Measurements from ENCODE around the gene KANSL1. TPM values are rescaled to one million over a fixed set of nuclear protein-coding genes. Genes with fewer than 3 reads are reported as not detected.

The KANSL1 gene
- polyA plus RNA-seq, 1 of the 3 experiments (the other 2 are of a cell fraction) = 10.0 TPM

DNA sequence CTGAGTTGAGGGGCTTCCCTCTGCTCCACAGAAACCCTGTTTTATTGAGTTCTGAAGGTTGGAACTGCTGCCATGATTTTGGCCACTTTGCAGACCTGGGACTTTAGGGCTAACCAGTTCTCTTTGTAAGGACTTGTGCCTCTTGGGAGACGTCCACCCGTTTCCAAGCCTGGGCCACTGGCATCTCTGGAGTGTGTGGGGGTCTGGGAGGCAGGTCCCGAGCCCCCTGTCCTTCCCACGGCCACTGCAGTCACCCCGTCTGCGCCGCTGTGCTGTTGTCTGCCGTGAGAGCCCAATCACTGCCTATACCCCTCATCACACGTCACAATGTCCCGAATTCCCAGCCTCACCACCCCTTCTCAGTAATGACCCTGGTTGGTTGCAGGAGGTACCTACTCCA lies 168.2 kb downstream of the KANSL1 start:
- Histone ChIP-seq H3K79me2 (ENCODE audit: insufficient read depth) (no peaks in the 10 kb centered on the region), H2AFZ (ENCODE audit: low read depth) (no peak overlapping the region), H3K9me2 (no peaks in the 10 kb centered on the region), H3K4me2 (no peak overlapping the region), H3K4me1 (ENCODE audit: control insufficient read depth in 1 of 2, insufficient read depth in 2 of 2, low read depth in 1 of 2, low read length in 1 of 2) (peaks cover 0 to 14% of the 10 kb centered on the region in 2 experiments; a peak in 1 of 4 replicates), H4K20me1 (ENCODE audit: insufficient read depth) (peaks cover 4% of the 10 kb centered on the region), H3K9me3 (no peaks in the 10 kb centered on the region), H3K4me3 (ENCODE audit: low read depth in 2 of 2, low read length in 1 of 2) (no peak overlapping the region), H3K9ac (no peak overlapping the region), H3F3A (replicated peaks; ENCODE audit: insufficient read depth) (peaks cover 9% of the 10 kb centered on the region), H3K36me3 (replicated peaks in 1 of 2; ENCODE audit: control insufficient read depth in 1 of 2, insufficient read depth in 2 of 2, low read length in 1 of 2) (peaks cover 25 to 62% of the 10 kb centered on the region in 2 experiments), H3K27me3 (ENCODE audit: insufficient read depth) (no peaks in the 10 kb centered on the region), H3K27ac (ENCODE audit: low read depth in 2 of 2, low read length in 1 of 2) (no peak overlapping the region; a peak in 1 of 4 replicates)
- no peak for DNase-seq
- CTCF ChIA-PET = interaction anchor here (0.9 to 6.9 kb wide), 3 partner anchors 14 to 168 kb away, joined by 3 to 50 read pairs (median 7); partner anchors contain the start of gene KANSL1
- POLR2A ChIA-PET = no interaction called here
- WGBS (ENCODE audit: low lambda C conversion rate) = 96% methylated on average over 10 of the region's 10 CpGs
- TF ChIP-seq EP300 (IDR thresholded peaks at IDR 0.05; ENCODE audit: borderline replicate concordance in 1 of 2, low read depth in 1 of 2, low read length in 1 of 2) = no peak
- no peak for TF ChIP-seq ELF1 (IDR thresholded peaks at IDR 0.05)
- TF ChIP-seq FOXJ3 (CRISPR knock-in tag; IDR thresholded peaks at IDR 0.05) = no peak
- TF ChIP-seq GABPA (IDR thresholded peaks at IDR 0.05; ENCODE audit: low read depth) = no peak
- no peak for TF ChIP-seq JUND (IDR thresholded peaks at IDR 0.05)
- no peak for TF ChIP-seq TEAD4 (IDR thresholded peaks at IDR 0.05; ENCODE audit: borderline replicate concordance, insufficient read depth)

DNA sequence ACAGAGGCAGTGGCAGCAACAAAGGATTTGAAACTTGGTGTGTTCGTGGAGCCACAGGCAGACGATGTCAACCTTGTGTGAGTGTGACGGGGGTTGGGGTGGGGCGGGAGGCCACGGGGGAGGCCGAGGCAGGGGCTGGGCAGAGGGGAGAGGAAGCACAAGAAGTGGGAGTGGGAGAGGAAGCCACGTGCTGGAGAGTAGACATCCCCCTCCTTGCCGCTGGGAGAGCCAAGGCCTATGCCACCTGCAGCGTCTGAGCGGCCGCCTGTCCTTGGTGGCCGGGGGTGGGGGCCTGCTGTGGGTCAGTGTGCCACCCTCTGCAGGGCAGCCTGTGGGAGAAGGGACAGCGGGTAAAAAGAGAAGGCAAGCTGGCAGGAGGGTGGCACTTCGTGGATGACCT lies 168.6 kb downstream of the KANSL1 start:
- Histone ChIP-seq H3K9ac (no peak overlapping the region), H3K79me2 (ENCODE audit: insufficient read depth) (no peaks in the 10 kb centered on the region), H2AFZ (ENCODE audit: low read depth) (no peak overlapping the region), H3K36me3 (replicated peaks in 1 of 2; ENCODE audit: control insufficient read depth in 1 of 2, insufficient read depth in 2 of 2, low read length in 1 of 2) (peaks cover 21 to 58% of the 10 kb centered on the region in 2 experiments), H3K4me1 (ENCODE audit: control insufficient read depth in 1 of 2, insufficient read depth in 2 of 2, low read depth in 1 of 2, low read length in 1 of 2) (peaks cover 0 to 14% of the 10 kb centered on the region in 2 experiments; a peak in 1 of 4 replicates), H3K27ac (ENCODE audit: low read depth in 2 of 2, low read length in 1 of 2) (no peak overlapping the region), H3K9me2 (no peaks in the 10 kb centered on the region), H3K4me3 (ENCODE audit: low read depth in 2 of 2, low read length in 1 of 2) (no peak overlapping the region), H4K20me1 (ENCODE audit: insufficient read depth) (peaks cover 4% of the 10 kb centered on the region), H3F3A (replicated peaks; ENCODE audit: insufficient read depth) (peaks cover 4% of the 10 kb centered on the region), H3K27me3 (ENCODE audit: insufficient read depth) (no peaks in the 10 kb centered on the region), H3K9me3 (no peaks in the 10 kb centered on the region), H3K4me2 (no peak overlapping the region)
- CTCF ChIA-PET = interaction anchor here (3.0 kb wide), 1 partner anchor 20 kb away, joined by 10 read pairs; no protein-coding TSS in a partner anchor
- TF ChIP-seq, protein P1, sequence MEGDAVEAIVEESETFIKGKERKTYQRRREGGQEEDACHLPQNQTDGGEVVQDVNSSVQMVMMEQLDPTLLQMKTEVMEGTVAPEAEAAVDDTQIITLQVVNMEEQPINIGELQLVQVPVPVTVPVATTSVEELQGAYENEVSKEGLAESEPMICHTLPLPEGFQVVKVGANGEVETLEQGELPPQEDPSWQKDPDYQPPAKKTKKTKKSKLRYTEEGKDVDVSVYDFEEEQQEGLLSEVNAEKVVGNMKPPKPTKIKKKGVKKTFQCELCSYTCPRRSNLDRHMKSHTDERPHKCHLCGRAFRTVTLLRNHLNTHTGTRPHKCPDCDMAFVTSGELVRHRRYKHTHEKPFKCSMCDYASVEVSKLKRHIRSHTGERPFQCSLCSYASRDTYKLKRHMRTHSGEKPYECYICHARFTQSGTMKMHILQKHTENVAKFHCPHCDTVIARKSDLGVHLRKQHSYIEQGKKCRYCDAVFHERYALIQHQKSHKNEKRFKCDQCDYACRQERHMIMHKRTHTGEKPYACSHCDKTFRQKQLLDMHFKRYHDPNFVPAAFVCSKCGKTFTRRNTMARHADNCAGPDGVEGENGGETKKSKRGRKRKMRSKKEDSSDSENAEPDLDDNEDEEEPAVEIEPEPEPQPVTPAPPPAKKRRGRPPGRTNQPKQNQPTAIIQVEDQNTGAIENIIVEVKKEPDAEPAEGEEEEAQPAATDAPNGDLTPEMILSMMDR (IDR thresholded peaks at IDR 0.05) = no peak
- no peak for TF ChIP-seq YY1 (IDR thresholded peaks at IDR 0.05; ENCODE audit: low read depth)
- no peak for TF ChIP-seq ELF1 (IDR thresholded peaks at IDR 0.05)
- TF ChIP-seq JUND (IDR thresholded peaks at IDR 0.05) = no peak
- no peak for TF ChIP-seq MXI1 (IDR thresholded peaks at IDR 0.05; ENCODE audit: low read depth, low read length)
- TF ChIP-seq, protein P2, sequence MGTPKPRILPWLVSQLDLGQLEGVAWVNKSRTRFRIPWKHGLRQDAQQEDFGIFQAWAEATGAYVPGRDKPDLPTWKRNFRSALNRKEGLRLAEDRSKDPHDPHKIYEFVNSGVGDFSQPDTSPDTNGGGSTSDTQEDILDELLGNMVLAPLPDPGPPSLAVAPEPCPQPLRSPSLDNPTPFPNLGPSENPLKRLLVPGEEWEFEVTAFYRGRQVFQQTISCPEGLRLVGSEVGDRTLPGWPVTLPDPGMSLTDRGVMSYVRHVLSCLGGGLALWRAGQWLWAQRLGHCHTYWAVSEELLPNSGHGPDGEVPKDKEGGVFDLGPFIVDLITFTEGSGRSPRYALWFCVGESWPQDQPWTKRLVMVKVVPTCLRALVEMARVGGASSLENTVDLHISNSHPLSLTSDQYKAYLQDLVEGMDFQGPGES (IDR thresholded peaks at IDR 0.05; ENCODE audit: low read depth, low read length) = no peak
- TF ChIP-seq, protein P3, sequence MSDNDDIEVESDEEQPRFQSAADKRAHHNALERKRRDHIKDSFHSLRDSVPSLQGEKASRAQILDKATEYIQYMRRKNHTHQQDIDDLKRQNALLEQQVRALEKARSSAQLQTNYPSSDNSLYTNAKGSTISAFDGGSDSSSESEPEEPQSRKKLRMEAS (IDR thresholded peaks at IDR 0.05; ENCODE audit: low read depth) = no peak
- WGBS (ENCODE audit: low lambda C conversion rate) = 88% methylated on average over 14 of the region's 14 CpGs
- DNase-seq = no peak
- POLR2A ChIA-PET = interaction anchor here (0.6 kb wide), 1 partner anchor 138 kb away, joined by 3 read pairs; no protein-coding TSS in a partner anchor
